GM12875 (cell line): ENCODE data around the gene KRT35.

ENCODE experiments used
- H3K4me3 ChIP-seq: one replicate; pipeline ENCODE4 v1.5.1; 2011; ENCODE audit warnings: low read depth, low read length, control low read depth
- TF ChIP-seq, protein P1 (sequence below): IDR thresholded peaks from 2 replicates; pipeline ENCODE4 v1.5.1; 2011; ENCODE audit warnings: low read depth, mild to moderate bottlenecking, control low read depth, inconsistent platforms, low read length, moderate library complexity, borderline replicate concordance; ENCODE audit not compliant: insufficient read depth

The KRT35 gene

GRCh38 chr17:41481036-41481435, at the start of gene KRT35:
Gene KRT35 (minus strand): TSS chr17:41481151. CDS start chr17:41481097, 54 bp downstream.
- TF ChIP-seq, protein P1, sequence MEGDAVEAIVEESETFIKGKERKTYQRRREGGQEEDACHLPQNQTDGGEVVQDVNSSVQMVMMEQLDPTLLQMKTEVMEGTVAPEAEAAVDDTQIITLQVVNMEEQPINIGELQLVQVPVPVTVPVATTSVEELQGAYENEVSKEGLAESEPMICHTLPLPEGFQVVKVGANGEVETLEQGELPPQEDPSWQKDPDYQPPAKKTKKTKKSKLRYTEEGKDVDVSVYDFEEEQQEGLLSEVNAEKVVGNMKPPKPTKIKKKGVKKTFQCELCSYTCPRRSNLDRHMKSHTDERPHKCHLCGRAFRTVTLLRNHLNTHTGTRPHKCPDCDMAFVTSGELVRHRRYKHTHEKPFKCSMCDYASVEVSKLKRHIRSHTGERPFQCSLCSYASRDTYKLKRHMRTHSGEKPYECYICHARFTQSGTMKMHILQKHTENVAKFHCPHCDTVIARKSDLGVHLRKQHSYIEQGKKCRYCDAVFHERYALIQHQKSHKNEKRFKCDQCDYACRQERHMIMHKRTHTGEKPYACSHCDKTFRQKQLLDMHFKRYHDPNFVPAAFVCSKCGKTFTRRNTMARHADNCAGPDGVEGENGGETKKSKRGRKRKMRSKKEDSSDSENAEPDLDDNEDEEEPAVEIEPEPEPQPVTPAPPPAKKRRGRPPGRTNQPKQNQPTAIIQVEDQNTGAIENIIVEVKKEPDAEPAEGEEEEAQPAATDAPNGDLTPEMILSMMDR = no peak
- H3K4me3 ChIP-seq = no peak within 1 kb of the TSS

DNA sequence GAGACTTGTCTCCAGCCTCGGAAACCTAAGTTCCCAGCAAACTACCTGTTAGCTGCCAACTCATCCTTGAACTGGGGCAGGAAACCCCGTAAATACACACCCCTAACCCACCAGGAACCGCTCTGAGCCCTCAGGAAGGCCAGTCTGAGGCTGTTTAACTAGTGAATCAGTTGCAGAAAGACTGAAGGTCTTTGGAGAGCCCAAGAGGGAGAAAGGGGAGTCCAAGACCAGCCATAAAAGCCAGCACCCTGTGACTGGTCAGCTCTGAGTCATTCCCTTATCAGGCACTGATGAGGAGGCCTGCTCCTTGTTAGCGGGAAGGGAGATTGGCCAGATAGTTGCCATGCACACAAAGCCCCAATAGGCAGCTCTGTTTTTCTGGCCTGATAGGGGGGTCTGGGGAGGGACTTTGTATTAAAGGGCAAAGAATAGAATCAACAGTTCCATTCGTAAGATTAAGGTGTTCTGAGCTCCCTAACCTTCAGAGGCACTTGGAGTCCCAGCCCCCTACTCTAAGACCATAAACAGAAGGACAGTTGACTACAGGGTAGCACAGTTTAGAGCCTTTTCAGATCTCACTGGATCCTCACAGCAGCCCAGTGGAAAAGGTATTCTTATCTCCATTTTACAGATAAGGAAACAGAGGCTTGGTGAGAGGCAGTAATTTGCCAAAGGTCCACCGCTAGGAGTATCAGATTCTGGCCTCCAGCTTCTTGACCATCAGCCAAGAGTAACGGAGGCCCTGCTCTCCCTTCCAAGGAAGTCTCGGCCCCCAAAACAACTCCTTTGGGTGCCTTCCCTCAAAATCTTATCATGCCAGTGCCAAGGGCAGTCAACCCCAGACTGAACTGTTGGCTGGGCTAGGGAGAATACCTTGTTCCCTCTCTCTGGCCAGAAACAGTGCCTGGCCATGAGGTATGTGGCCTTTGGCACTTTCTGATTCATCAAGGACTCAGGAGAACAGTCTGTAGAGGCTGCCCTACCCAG, 49.4 kb upstream of the KRT35 start:
- TF ChIP-seq, protein P1 = no peak
- no peak overlapping the region for H3K4me3 ChIP-seq

GRCh38 chr17:41529491-41529915, 48.6 kb upstream of the KRT35 start:
- no peak overlapping the region for H3K4me3 ChIP-seq
- TF ChIP-seq, protein P1 = no peak

- TF ChIP-seq, protein P1 = no peak
- H3K4me3 ChIP-seq = no peak overlapping the region
Observed at GRCh38 chr17:41528959-41529353, 48.0 kb upstream of the KRT35 start.

- H3K4me3 ChIP-seq = no peak overlapping the region
Observed at GRCh38 chr17:41527063-41528023, 46.4 kb upstream of the KRT35 start.

GRCh38 chr17:41524261-41524660, 43.3 kb upstream of the KRT35 start:
- TF ChIP-seq, protein P1 = no peak
- H3K4me3 ChIP-seq = no peak overlapping the region

More at GRCh38 chr17:41527063-41528023, 46.4 kb upstream of the KRT35 start:
- TF ChIP-seq, protein P1 = no peak
